GM12891 (cell line): Measurements from ENCODE around the gene PAK1IP1.

Experiments used
- PAX5 ChIP-seq: IDR thresholded peaks from 2 replicates; pipeline ENCODE4 v1.6.1; 2011; ENCODE audit warnings: low read length, moderate library complexity, mild to moderate bottlenecking; ENCODE audit not compliant: insufficient read depth, severe bottlenecking
- POLR2A ChIP-seq: IDR thresholded peaks from 2 replicates; pipeline ENCODE4 v1.6.1; 2011; ENCODE audit warnings: low read depth, low read length, control low read depth
- POLR2AphosphoS5 ChIP-seq: IDR thresholded peaks from 2 replicates; pipeline ENCODE4 v1.6.1; 2011; ENCODE audit warnings: low read depth, low read length, control low read depth
- SPI1 ChIP-seq: IDR thresholded peaks from 2 replicates; pipeline ENCODE4 v1.6.1; 2011; ENCODE audit warnings: low read depth, low read length, control low read depth
- TAF1 ChIP-seq: IDR thresholded peaks from 2 replicates; pipeline ENCODE4 v1.6.1; 2011; ENCODE audit warnings: low read depth, low read length, control low read depth

DNA sequence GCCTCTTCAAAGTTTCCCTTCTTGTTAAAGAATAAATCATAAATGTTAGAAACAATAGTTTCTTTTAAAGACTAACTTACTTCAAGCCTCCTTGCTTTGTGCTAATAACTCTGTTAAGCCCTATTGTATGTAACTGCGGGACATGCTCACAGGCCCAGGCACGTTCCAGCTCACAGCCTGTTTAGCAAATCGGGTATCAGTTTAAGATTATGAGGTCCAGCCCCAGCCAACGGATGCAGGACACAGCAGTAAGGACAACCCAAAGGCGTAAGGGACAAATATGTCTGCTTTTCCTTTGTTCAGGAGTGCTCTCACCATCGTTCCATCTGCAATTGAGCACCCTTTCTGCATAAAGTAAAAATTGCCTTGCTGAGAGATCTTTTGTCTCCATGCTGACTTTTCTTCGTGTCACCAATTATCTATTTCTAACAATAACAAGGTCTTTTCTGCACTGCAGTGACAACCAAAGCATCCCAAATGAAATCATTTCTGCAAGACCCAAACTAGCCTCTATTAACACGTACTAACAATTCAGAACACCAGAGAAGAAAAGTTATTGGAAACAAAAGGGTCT lies 1.7 kb upstream of the PAK1IP1 start:
- TF ChIP-seq POLR2A: no peak
- TF ChIP-seq TAF1: no peak
- no peak for TF ChIP-seq POLR2AphosphoS5
- no peak for TF ChIP-seq PAX5
- TF ChIP-seq SPI1: no peak
